Measurements from ENCODE around the gene KRTCAP2. TPM values are rescaled to one million over a fixed set of nuclear protein-coding genes. Genes with fewer than 3 reads are reported as not detected.
"Not testable (repeated sequence)": the region's sequence is repeated elsewhere in the genome, so short reads cannot be mapped to it uniquely, and the experiment has no call there.

Gene KRTCAP2
- total RNA-seq, 4 donors from 2014 or later: 76.0 to 146 (median 108) TPM

DNA sequence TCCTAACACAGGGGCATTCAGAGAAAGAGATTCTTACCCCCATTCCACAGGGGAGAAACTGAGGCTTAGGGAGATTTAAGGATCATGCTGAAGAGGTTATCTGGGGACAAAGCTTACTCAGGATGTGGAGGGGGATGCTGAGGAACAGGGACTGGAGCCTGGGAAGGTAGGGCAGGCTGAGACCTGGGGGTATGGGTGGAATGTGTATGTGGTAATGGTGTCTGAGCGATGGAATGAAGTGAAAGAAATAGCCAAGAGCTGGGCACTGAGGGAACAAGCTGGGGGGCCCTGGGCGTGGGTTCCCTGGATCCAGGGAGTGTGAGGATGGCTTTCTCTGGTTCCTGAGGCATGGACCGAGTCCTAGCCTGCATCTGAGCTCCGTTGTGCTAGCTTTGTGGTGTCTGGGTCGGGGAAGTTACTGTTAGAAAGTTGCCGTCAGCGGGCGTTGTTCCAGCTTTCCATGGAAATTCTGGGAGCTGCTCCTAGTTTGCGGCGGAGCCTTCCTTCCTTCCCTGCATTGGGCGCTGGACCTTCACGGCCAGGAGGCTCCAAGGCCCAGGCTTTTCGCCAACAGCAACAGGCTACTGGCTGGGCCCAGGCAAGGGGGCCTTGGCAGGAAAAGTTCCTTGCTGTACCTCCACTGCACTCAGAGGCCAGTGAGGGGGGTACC, 38.4 kb upstream of the KRTCAP2 start:
- 50% methylated on average over 13 of the region's 13 CpGs for WGBS
- H3K4me3 ChIP-seq; H3K9me3 ChIP-seq; DNase-seq (ENCODE audit: extremely low spot score); H3K27me3 ChIP-seq; intact Hi-C loops (cut with DNase I): not testable (repeated sequence)
- Histone ChIP-seq H3K27ac (replicated peaks in 1 of 4) (peak overlapping the region; percentile 28 to 46 (median 41)), H3K4me1 (peaks cover 22 to 44% (median 36%) of the 10 kb centered on the region in 4 donors), H3K36me3 (peaks cover 0 to 39% (median 28%) of the 10 kb centered on the region in 4 donors)
- peak in 1 of 2 donors; percentile 5 for TF ChIP-seq POLR2AphosphoS5 (IDR thresholded peaks at IDR 0.05)

GRCh38 chr1:155210314-155211104, 37.4 kb upstream of the KRTCAP2 start:
- Histone ChIP-seq H3K4me3 (no peak overlapping the region), H3K36me3 (peaks cover 0 to 36% (median 25%) of the 10 kb centered on the region in 4 donors), H3K9me3 (no peaks in the 10 kb centered on the region), H3K4me1 (peaks cover 23 to 54% (median 43%) of the 10 kb centered on the region in 4 donors), H3K27ac (replicated peaks in 1 of 4) (peak overlapping the region; percentile 28 to 100 (median 71)), H3K27me3 (no peaks in the 10 kb centered on the region)
- 70% methylated on average over 4 of the region's 4 CpGs for WGBS
- TF ChIP-seq POLR2A (IDR thresholded peaks at IDR 0.05; ENCODE audit: low read depth): no peak
- TF ChIP-seq EP300 (IDR thresholded peaks at IDR 0.05): no peak
- TF ChIP-seq CTCF (IDR thresholded peaks at IDR 0.05): no peak
- TF ChIP-seq POLR2AphosphoS5 (IDR thresholded peaks at IDR 0.05): no peak
- intact Hi-C loops (cut with DNase I): no loop called here
- no peak for DNase-seq (ENCODE audit: extremely low spot score)

DNA sequence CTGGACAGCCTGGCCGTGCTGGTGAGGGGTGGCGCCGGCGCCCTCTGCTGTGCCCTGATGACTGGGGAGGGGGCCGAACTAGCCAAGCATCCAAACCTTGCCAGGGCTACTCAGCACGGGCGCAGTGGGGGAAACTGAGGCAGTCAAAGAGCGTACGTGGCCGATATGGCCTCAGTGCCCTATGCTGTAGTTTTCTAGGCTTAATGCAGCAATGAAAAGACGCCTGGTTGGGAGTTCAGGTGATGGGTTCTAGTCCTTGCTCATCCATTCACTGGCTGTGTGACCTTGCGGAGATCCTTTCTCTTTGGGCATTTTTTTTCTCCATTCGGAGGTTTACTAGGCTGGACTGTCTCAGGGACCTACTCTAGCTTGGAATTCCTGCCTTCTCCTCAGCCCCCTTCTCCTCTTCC, 36.2 kb upstream of the KRTCAP2 start:
- intact Hi-C loops (cut with DNase I): no loop called here
- TF ChIP-seq POLR2AphosphoS5 (IDR thresholded peaks at IDR 0.05): no peak
- no peak for TF ChIP-seq CTCF (IDR thresholded peaks at IDR 0.05)
- TF ChIP-seq POLR2A (IDR thresholded peaks at IDR 0.05; ENCODE audit: low read depth): no peak
- no peak for TF ChIP-seq EP300 (IDR thresholded peaks at IDR 0.05)
- no peaks in the 10 kb centered on the region for H3K27me3 ChIP-seq
- 5% methylated on average over 13 of the region's 13 CpGs for WGBS
- no peak for DNase-seq (ENCODE audit: extremely low spot score)
- peak overlapping the region; percentile 98 to 100 (median 99) for H3K27ac ChIP-seq (replicated peaks in 1 of 4)
- no peaks in the 10 kb centered on the region for H3K9me3 ChIP-seq
- peaks cover 0 to 32% (median 21%) of the 10 kb centered on the region in 4 donors for H3K36me3 ChIP-seq
- peaks cover 23 to 63% (median 43%) of the 10 kb centered on the region in 4 donors for H3K4me1 ChIP-seq
- peak overlapping the region; percentile 73 to 96 (median 87) for H3K4me3 ChIP-seq

- H3K4me1 ChIP-seq: peaks cover 23 to 63% (median 43%) of the 10 kb centered on the region in 4 donors
- no peaks in the 10 kb centered on the region for H3K27me3 ChIP-seq
- H3K4me3 ChIP-seq: peak within 1 kb of the TSS; percentile 73 to 96 (median 87)
- no peak for TF ChIP-seq CTCF (IDR thresholded peaks at IDR 0.05)
- TF ChIP-seq EP300 (IDR thresholded peaks at IDR 0.05): no peak
- TF ChIP-seq POLR2AphosphoS5 (IDR thresholded peaks at IDR 0.05): peak; percentile 60 to 86
- TF ChIP-seq POLR2A (IDR thresholded peaks at IDR 0.05; ENCODE audit: low read depth): peak; percentile 40
- H3K27ac ChIP-seq (replicated peaks in 1 of 4): peak within 1 kb of the TSS; percentile 98 to 100 (median 99)
- peak; percentile 97 for DNase-seq (ENCODE audit: extremely low spot score)
- intact Hi-C loops (cut with DNase I): loop anchor here (1.0 kb wide), 1 partner anchor 19 kb away; no protein-coding TSS in a partner anchor
- peaks cover 0 to 33% (median 21%) of the 10 kb centered on the region in 4 donors for H3K36me3 ChIP-seq
- under 1% methylated on average over 23 of the region's 64 CpGs for WGBS
- H3K9me3 ChIP-seq: no peaks in the 10 kb centered on the region
These were observed 35.6 kb upstream of the KRTCAP2 start, which contains the start of gene MTX1 for GRCh38 chr1:155208541-155209311. Gene MTX1, plus strand, starts transcription at chr1:155208695. Its CDS starts 110 bp downstream, at chr1:155208805.
